GM21526 (cell line): ENCODE results near the gene EPHA8.

ENCODE experiments used
- ATAC-seq: cut with Tn5 transposase; IDR thresholded peaks from one replicate; pipeline ENCODE4 v1.9.1; 2021; ENCODE audit warnings: moderate library complexity; ENCODE audit not compliant: unreplicated experiment, low FRiP score

EPHA8 gene

GRCh38 chr1:22535399-22535798 is 27.9 kb upstream of the EPHA8 start:
- no peak for ATAC-seq

DNA sequence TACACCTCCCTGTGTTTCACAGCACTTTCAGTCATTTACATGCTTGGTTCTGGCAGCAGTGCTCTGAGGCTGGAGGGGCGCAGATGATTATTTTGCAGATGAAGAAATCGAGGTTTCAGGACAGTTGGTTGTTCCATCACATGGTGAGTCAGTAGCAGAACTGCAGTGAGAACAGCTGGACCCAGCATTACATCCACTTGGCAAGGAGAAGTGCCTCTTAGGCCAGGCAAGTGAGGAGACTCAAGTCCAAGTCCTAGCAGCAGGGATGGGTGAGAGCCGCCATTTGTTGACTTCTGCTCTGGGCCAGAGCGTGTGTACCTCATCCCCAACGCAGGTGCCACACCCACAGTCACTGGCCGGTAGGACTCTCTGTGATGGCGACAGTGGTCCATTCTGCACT is 26.8 kb upstream of the EPHA8 start:
- no peak for ATAC-seq

DNA sequence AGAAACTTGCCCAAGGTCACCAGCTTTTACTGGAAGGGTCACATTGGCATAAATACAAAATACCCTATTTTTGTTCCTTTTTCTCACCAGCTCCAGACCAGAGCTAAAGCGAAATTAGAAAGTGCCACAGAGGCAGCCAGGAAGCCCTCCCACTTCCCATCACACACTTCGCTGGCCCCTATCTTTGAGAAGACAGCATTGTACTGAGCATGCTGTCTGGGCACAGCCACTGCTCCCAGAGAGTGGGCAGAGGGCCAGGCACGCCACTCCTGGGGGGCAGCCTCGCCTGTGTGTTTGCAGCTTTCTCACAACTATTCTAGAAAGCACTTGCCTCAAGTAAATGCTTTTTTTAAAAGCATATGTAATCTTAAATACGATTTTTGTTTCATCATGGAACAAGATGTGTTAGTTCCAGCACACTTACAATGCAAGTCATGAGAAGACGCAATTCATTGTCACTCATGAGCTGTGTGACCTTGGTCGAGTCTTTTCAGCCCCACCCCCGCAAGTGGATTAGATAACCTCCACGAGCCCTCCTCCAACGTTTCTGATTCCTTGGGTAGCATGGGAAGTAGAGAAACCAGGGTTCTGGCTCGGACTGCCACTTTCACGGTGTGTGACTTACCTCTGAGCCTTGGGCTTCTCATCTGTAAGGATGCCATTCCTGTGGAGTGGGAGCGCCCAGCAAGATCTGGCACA is 25.7 kb upstream of the EPHA8 start:
- ATAC-seq: no peak

DNA sequence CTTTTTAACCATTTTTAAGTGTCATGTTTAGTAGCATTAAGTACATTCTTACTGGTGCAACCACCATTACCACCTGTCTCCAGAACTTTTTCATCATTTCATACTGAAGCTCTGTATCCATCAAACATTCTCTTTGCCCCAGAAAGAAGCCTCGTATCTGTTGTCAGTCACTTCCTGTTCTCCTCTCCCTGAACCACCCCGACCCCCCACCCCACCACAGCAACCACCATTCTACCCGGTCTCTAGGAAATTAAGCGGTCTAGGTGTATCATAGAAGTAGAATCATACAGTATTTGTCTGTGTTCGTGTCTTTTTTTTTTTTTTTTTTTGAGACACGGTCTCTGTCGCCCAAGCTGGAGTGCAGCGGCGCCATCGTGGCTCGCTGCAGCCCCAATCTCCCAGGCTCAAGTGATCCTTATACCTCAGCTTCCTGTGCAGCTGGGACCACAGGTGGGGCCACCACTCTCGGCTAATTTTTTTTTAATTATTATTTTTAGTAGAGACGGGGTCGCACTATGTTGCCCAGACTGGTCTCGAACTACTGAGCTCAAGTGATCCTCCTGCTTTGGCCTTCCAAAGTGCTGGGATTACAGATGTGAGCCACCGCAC is 23.7 kb upstream of the EPHA8 start:
- ATAC-seq: no peak

DNA sequence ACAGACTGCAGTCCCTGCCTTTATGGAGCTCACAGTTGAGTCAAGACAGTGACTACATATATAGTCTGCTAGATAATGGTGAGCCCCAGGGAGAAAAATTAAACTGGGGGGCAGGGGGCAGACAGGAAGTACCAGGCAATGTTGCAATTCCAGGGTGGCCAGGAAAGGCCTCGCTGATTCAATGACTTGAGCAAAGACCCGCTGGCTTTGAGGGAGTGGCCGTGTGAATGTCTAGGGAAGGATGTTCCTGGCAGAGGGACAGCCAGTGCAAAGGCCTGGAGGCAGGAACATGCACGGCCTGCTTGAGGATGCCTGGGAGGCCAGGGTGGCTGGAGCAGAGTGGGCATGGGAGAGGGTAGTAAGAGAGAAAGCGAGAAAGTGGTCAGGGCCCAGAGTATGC is 23.0 kb upstream of the EPHA8 start:
- ATAC-seq: no peak

GRCh38 chr1:22542886-22543285 is 20.4 kb upstream of the EPHA8 start:
- ATAC-seq: no peak

- ATAC-seq: no peak
These were observed 19.6 kb upstream of the EPHA8 start for GRCh38 chr1:22543679-22544078.

GRCh38 chr1:22544606-22545005 is 18.7 kb upstream of the EPHA8 start:
- no peak for ATAC-seq

DNA sequence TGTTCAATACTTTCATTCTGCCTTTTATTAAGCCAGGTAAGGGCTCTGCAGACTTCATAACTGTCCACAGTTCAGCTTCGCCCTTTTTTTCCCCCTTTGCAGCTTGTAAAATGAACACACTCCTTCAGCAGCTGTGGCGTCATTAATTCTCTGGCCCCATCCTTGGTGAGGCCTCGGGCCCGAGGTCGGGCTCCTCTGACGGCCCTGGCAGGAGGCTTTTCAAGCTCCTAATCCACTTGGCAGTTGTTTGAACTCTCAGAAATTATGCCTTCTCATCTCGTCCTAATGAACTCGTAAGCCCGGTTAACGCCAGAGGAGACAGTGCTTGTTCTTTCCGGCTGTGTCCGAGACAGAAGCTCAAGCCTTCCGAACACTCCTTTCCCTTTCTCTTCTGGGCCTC is 18.1 kb upstream of the EPHA8 start:
- ATAC-seq: no peak

GRCh38 chr1:22547186-22547817 is 16.0 kb upstream of the EPHA8 start:
- ATAC-seq: no peak

DNA sequence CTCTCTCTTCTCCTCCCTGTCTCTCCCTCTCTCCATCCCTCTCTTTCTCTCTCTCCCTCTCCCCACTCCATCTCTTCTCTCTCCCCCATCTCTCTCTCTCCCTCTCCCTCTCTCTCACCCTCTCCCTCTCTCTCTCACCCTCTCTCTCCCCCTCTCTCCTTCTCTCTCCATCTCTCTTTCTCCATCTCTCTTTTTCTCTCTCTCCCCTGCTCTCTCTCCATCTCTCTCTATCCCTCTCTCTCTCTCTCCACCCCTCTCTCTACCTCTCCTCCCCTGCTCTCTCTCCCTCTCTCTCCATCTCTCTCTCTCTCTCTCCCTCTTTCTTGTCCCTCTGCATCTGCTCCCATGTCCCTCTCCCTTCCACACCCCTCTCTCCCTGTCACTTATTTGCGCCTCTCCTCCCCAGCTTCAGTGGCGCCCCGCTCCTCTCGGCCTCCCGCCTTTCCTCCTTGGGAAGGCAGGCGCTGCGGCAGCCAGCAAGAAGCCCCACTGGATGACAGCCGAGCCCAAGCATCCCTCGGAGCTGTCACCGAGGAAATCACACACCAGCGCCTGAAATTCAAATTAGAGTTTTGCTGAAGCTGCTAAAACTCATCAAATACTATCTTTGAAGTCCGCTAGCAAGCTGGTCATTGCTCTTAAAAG is 15.3 kb upstream of the EPHA8 start:
- ATAC-seq: no peak

DNA sequence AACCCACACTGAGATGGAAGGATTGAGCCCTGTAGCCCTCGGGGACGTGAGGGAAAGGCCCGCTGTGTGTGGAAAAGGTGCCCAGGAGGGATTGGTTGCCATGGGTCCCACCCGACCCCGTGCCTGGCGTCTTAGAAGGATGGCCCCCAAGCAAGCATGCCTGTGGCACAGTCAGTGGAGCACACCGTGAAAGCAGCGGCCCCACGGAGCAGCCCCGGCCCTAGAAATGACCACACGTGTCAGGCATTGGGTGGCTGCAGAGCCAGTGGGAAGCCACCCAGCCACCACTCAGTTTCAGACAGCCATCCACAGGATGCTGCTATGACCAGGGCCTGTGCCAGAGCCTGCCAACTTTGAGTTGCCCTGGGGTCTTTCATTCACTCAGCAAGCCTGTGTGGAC is 13.3 kb upstream of the EPHA8 start:
- no peak for ATAC-seq

- no peak for ATAC-seq
These were observed 11.7 kb upstream of the EPHA8 start for GRCh38 chr1:22551591-22551990.

GRCh38 chr1:22552021-22552420 is 11.3 kb upstream of the EPHA8 start:
- ATAC-seq: no peak

DNA sequence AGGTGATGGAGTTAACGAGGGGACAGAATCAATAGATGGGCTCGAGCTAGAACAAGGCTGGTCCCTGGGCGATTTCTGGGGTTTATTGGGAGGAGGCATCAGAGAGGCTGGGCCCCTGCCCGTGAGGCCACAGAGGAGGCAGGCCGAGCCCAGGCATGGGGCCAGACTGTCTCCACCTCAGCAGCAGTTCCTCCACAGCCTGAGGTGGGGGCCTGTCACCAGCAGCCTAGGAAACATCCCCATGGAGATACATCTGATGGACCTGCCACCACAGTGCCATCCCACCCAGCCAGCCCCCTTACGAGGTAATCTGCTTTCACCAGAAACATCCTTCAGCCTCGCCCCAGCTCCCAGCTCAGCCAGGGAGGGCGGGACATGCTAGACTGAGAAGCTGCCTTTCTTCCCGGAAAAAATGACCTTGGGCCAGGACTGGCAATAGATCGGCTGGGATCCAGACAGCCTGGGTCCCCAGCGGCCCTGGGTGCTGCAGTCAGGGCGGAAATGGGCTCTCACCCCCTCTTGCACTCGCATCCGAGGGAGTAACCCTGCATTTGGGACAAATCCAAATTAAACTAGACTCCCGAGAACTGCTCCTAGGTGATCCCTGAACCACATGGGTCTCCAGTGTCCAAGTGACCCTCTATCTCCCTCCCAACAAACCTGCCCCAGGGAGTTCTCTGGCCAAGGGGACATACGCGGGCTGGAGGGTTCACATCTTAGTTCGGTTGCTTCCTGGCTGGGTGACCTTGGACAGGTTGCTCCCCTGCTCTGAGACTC is 10.0 kb upstream of the EPHA8 start:
- no peak for ATAC-seq

GRCh38 chr1:22553991-22554522 is 9.2 kb upstream of the EPHA8 start:
- no peak for ATAC-seq

GRCh38 chr1:22555371-22555656 is 8.0 kb upstream of the EPHA8 start:
- ATAC-seq: no peak

GRCh38 chr1:22556391-22557104 is 6.7 kb upstream of the EPHA8 start:
- ATAC-seq: no peak

GRCh38 chr1:22557341-22557950 is 5.8 kb upstream of the EPHA8 start:
- ATAC-seq: no peak
